NOMO-1 treated with dmso at 0.1 percent for 144 hours (cell line): Measurements from ENCODE around the gene WDR64.
A peak's percentile ranks its signal among the peaks of the same experiment; 100 is the strongest.

Experiments
- DNase-seq: peaks from one replicate; lab custom pipeline; 2025; ENCODE audit not compliant: unreplicated experiment; lab: John Stamatoyannopoulos, UW

WDR64 gene

GRCh38 chr1:241652012-241652411, at the start of gene WDR64:
Gene WDR64, plus strand, starts transcription at chr1:241652281. Its CDS starts 204 bp downstream, at chr1:241652485.
- DNase-seq, result no peak

DNA sequence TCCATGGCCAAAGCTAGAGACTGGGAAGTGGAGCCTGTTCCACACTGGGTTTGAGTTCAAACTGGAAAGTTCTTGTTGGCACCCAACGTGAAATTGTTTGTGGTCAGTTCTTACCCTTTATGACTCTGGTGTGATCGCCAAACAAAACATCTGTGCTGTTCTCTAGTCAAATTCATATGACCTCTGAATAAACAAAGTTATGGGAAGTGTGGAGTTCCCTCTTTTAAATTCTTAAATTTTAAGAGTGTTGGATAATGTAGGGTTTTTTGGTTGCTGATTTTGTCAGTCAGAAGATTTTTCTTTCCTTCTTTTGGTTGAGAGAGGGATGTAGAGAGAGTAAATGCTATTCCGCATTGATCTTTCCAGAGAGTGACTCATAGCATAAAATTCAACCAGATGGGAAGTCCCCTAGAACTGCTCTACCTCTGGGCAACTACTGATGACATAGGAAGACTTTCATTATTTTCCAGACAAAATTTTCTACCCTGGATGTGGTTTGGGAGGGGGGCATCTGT, 48.3 kb upstream of the WDR64 start:
- DNase-seq, result no peak

DNA sequence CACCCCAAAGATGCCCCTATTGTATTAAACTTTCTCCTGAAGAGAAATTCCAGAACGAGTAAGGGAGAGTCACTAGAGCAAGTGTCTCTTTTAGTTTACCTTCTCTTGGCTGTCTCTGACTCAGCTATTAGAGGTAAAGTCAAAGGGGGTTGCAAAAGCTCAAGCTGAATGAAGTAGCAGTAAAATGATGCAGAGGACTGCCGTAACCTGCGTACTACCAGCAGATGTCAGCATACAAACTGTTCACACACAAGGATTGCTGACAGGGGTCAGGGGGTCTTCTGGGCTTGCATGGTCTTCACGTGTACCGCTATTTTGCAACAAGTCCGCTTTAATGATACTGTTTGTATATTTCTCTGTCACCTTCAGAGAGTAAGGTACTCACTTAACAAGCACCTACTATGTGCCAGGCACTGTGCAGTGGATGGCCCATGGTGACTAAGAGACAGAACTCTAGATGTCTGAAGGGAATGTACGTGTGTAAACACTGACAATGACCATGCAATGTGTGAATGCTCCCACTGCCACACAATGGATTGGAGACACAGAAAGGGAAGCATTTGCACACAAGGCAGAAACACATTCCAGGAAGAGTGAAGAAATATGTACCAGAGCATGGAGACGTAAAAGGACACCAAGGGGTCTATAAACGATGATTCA, 46.8 kb upstream of the WDR64 start:
- no peak for DNase-seq

DNA sequence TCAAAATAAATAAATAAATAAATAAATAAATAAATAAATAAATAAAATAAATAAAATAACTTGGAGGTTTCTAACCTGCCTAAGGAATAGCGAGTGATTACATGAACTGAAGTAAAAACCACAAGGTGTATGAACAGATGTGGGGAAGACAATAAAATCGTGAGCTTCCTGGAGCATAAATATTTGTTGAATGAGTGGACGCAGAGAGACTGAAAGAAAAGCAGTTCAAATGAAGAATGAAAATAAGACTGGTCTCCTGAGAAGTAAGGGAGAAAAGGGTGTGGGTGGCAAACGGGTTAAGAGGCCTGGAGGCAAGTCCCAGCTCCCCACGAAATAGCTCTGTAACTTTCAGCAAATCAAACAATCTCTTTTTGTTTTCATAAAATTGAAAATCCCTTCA, 45.5 kb upstream of the WDR64 start:
- no peak for DNase-seq

DNA sequence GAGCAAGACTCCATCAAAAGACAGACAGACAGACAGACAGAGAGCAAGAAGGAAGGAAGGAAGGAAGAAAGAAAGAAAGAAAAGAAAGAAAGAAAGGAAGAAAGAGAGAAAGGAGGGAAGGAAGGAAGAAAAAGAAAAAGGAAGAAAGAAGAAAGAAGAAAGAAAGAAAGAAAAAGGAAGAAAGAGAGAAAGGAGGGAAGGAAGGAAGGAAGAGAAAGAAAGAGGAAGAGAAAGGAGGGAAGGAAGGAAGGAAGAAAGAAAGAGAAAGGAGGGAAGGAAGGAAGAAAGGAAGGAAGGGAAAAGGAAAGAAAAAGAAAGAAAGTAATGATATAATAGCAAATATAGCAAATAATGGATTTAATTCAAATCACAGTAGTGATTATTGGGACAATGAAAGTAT, 44.6 kb upstream of the WDR64 start:
- DNase-seq, result no peak

DNA sequence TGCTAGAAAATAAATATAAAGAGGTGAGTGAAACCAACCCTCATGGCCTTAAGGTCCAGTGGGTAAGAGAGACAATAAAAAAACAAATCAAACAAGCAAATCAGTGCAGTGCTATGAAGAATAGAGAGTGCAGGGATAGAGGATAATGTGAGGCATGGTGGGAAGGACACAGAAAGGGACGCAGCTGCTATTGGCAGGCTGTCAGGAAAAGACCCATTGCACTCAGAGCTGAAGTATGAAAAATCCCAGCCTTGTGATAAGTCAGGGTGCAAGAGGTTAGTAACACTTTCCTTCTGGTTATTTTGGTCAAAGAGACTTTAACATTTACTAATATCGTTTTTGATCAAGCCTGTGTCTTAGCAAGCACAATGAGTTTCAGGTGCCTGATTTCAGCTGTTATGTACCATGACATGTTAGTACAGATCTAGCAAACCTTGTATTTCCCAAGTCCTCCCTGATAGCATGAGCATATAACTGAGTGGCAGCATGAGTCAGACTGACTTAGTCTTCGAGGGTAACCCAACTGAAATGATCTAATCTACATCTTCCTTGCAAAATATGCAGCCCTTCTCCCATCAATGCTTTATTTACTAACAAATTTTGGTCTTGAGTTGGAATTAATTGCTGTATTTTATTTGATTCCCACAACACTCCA, 43.6 kb upstream of the WDR64 start:
- no peak for DNase-seq

DNA sequence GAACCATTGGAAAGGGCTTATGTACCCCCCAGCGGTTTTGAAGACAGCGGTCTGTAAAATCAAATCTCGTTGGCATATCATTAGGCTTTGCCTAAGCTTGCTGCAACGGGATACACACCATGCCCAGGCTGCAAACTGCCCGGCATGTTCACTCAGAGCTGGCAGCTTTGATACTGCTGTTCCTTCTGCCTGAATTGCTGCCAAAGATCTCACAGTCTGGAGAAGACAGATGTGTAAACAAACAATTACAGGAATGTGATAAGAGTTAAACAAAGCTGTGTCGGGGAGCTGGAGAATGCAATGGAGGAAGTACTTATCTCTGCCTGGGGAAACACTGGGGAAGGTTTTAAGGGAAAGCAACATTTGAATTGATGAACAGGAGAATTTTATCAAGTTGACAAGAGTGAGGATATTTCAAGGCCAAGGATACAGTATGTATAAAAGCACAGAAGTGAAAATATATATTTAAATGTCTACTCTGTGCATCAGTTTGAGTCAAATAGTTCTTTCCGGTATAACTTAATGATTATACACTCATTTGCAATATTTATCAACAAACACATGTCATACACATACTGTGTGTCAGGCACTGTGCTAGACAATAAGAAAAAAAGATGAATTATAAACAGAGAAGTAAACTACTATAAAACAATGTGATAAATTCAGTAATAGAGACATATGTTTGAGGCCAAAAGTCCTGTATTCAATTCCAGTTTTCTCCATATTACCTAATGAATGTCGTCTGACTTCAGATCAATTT, 41.8 kb upstream of the WDR64 start:
- DNase-seq, result no peak

- peak; percentile 9 for DNase-seq
Observed at GRCh38 chr1:241611063-241611462, 41.0 kb upstream of the WDR64 start.

DNA sequence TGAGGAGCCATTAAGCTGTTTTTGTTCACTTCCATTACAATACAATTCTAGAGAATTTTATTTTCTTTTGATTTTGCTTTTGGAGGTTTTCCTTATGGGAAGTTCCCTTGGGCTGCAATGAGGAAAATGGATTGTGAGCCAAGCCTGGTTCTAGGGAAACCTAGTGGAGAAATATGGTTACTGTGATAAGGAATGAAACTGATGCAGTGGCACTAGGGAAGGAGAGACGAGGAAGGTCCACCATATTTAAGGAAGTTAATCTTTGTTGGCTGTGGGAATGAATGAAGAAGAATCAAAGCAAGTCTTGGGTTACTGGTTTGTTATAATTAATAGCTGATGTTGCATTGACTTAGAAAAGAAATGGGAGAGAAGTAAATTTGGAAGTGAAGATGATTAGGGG, 40.3 kb upstream of the WDR64 start:
- no peak for DNase-seq

DNA sequence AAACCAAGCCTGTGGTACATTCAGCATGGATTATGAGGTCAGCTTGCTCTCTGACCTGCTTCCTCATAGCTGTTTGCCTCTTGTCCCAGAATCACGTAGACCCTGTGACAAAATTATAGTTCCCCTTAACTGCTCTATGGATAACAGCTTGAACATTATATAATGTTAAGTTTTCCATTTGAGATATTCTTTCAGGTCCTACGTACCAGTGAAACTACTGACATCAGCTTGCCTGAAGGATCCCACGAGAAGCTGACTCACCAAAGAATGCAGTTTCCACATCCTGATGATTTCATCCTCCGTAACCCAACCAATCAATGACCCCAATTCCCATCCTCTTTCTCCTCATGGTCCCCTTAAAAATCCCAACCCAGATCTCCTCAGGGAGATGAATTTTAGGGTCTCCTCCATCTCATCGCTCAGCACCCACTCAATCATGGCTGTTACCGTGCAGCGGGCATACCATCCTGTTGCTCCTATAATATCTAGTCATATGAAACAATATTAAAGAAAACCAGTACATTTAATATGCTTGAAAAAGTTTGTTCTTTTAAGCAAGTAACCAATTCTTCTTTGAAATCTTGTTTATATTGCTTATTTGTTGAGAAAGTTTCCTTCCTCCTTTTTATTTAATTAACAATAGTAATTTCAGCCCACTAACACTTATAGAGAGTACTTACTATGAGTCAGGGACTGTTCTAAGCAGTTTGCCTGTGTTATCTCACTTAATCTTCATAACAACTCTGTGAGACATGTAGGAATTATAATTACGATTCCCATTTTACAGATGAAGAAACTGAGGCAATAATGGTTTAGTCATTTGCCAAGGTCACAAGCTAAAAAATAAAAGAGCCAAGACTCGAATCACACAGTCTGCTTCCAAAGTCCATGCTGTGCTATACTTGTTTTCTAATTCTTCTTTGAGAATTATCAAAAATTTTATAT, 39.3 kb upstream of the WDR64 start:
- no peak for DNase-seq

- DNase-seq, result no peak
Observed at GRCh38 chr1:241614144-241614543, 37.9 kb upstream of the WDR64 start.

DNA sequence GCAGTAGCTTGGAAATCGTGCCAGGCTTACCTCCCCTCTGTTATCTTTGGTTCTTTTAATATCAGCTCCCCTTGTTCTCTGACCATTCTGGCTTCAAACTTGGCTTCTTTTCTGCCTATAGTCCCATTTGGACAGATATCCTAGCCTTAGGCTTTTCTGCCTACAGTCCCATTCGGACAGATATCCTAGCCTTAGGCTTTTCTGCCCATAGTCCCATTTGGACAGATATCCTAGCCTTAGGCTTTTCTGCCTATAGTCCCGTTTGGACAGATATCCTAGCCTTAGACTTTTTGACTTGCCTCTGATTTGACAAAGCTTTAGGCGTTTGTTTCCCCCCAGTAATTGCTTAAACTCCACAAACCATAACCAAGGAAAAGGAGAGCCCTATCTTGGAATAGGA, 37.5 kb upstream of the WDR64 start:
- no peak for DNase-seq

DNA sequence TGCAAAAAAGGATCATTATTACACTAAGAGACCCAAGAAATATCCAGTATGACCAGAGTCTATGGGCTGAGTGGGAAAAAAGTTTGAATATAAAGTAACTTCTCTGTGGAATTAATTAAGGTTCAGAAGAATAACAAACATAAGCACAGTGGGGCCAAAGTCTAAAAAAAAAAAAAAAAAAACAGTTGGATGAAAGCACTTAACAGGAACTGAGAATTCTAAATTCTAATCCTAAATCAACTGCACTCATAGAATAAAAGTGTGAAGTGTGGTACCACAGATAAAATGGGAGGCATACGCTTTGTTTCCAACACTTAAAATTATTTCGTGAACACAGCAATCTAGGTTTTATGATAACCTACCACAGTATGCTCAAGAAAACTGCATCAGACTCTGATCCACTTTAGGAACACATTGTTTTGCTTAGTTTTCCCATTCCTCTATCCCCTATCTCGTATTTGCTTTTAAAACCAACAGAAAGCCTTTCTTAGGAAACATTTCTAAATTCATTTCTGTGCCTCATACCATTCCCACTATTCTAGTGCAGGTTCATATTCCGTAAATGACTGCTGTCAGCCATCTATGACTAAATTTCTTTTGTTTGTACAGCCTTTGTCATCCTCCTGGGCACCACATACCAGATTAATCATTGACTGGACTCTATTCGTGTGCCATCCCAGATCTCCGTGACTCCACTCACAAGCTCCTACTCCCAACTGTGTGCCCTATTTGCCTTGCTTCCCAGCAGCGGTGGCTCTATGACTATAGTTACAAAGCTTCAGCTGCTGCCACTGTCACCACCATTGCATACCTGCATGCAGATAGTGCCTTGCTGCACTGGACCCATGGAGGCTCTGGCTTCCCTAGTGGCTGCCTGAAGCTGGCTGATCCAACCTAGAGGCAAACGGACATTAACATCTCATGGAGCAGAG, 36.8 kb upstream of the WDR64 start:
- DNase-seq, result no peak

DNA sequence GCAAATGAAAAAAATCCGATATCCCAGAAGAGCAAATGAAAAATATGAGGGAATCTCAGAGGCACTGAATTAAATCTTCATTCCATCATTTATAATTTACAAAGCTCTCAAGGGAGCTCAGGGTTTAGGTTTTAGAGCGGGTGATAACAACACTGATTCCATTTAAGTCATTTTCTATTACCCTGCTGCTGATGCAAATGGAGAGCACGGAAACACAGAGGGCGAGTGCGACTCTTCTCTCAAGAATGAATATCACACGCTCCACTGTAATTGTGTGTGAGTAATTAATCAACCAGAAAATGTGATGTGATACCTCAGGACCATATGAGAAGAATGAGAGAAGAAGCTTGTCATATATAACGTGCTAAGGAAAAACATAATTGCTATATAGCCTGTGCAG, 34.7 kb upstream of the WDR64 start:
- DNase-seq, result no peak

- no peak for DNase-seq
Observed at GRCh38 chr1:241622669-241623068, 29.4 kb upstream of the WDR64 start.

DNA sequence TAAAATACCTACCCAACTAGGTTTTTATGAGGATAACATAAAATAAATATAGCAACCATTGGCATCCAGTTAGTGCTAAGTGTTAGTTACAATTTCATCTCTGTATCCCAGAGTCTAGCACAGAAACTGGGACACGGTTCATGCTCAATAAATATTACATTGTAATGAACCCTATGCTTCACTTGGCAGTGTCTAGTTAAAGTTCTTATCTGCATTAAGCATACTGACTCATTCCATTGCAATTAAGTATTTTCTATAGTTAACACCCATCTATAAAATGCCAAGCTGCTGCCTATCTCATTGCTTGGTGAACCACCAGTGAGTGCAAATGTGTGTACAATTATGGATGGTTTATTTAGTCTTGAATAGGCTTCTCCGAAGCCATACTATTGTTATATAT, 27.1 kb upstream of the WDR64 start:
- DNase-seq, result no peak

DNA sequence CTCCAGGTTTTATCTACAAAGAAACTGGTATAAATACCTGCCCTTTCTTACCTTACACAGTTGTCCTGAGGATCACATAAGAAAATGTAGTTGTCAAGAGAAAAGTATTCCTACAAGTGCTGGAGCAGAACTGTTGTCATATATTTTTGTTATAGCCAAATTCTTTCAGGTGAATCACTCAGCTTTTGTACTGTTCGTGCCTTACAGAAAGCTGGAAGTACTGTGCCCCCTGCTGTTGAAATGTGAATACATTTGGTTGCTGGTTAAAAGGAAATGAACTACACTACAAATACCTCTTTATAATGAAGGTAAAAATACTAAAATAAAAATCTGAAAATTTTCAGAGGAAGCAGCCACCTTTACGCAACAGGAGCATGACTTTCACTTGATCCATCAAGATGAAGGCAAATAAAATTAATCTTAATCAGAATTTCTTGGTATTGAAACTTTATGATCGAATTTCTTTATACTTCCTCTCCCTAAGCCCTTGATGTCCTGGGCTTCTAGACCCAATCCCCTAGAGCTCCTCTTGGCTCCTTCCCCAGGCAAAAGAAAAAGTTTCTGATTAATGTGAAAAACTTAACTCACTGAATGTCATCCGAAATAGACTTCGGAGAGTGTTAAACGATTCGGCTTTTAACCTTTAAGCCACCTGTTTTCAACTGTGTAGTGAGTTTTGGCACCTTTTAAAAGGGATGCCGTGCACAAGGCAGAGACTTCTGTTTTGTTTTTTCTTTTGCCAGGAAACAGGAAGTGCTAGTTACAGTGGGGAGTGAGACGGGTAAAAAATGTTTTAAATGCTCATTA, 24.4 kb upstream of the WDR64 start:
- DNase-seq, result peak; percentile 21

DNA sequence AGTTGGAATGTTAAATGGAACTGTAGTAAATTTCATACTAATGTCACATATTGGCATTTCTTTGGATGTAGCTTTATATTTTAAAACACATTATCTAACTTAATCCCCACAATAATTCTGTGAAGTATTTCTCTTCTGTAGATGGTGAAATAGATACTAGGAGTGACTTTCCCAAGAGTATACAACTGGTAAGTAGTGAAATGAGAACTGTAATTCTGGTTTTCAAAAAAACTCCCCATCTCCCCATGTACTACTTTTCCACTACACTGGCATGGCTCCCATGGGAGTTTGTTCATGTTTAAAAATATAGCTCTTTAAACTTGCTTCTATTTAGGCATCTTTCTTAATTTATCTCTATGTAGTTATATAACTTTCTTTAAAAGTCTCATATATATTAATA, 22.1 kb upstream of the WDR64 start:
- no peak for DNase-seq

GRCh38 chr1:241630476-241630875, 21.6 kb upstream of the WDR64 start:
- no peak for DNase-seq
